Peyer's patch (tissue), 4 donors: Measurements from ENCODE around the gene PCYT1A.

Experiments
- POLR2A ChIP-seq, 2 donors: fragments of 450-650 bp; IDR thresholded peaks; one replicate each; pipeline ENCODE4 v1.5.1; 2017; ENCODE audit warnings: antibody characterized with exemption in 2 of 2, mild to moderate bottlenecking in 2 of 2, moderate library complexity in 2 of 2
- TF ChIP-seq, protein P1 (sequence below), 6 experiments: fragments of 450-650 bp in 4 of 6; fragments of 200-600 bp in 2 of 6; sonication (generic) in 1 of 6; IDR thresholded peaks; one replicate each; pipeline ENCODE4 v1.5.1; 2017 to 2019; ENCODE audit warnings: antibody characterized with exemption in 6 of 6, mild to moderate bottlenecking in 3 of 6, moderate library complexity in 1 of 6

GRCh38 chr3:196254376-196255283 lies 32.9 kb downstream of the PCYT1A start:
- TF ChIP-seq, protein P1, sequence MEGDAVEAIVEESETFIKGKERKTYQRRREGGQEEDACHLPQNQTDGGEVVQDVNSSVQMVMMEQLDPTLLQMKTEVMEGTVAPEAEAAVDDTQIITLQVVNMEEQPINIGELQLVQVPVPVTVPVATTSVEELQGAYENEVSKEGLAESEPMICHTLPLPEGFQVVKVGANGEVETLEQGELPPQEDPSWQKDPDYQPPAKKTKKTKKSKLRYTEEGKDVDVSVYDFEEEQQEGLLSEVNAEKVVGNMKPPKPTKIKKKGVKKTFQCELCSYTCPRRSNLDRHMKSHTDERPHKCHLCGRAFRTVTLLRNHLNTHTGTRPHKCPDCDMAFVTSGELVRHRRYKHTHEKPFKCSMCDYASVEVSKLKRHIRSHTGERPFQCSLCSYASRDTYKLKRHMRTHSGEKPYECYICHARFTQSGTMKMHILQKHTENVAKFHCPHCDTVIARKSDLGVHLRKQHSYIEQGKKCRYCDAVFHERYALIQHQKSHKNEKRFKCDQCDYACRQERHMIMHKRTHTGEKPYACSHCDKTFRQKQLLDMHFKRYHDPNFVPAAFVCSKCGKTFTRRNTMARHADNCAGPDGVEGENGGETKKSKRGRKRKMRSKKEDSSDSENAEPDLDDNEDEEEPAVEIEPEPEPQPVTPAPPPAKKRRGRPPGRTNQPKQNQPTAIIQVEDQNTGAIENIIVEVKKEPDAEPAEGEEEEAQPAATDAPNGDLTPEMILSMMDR (IDR thresholded peaks at IDR 0.05): no peak
- no peak for TF ChIP-seq POLR2A (IDR thresholded peaks at IDR 0.05)
